ENCODE measurements around the gene TTC9.

- no peak for TF ChIP-seq CTCF (IDR thresholded peaks at IDR 0.05)
- no peak for TF ChIP-seq POLR2AphosphoS5 (IDR thresholded peaks at IDR 0.05)
- no peak for TF ChIP-seq EP300 (IDR thresholded peaks at IDR 0.05)
- no peak for TF ChIP-seq POLR2A (IDR thresholded peaks at IDR 0.05)
These were observed 853 bp downstream of the TTC9 start for GRCh38 chr14:70642303-70643235.
